HG03432 (cell line): Measurements from ENCODE around the gene CRIP1.

Experiments
- ATAC-seq: cut with Tn5 transposase; IDR thresholded peaks from one replicate; pipeline ENCODE4 v1.9.1; 2021; ENCODE audit warnings: mild to moderate bottlenecking, moderate library complexity; ENCODE audit not compliant: unreplicated experiment

CRIP1 gene

GRCh38 chr14:105480199-105480746 is 6.4 kb upstream of the CRIP1 start:
- ATAC-seq: no peak

DNA sequence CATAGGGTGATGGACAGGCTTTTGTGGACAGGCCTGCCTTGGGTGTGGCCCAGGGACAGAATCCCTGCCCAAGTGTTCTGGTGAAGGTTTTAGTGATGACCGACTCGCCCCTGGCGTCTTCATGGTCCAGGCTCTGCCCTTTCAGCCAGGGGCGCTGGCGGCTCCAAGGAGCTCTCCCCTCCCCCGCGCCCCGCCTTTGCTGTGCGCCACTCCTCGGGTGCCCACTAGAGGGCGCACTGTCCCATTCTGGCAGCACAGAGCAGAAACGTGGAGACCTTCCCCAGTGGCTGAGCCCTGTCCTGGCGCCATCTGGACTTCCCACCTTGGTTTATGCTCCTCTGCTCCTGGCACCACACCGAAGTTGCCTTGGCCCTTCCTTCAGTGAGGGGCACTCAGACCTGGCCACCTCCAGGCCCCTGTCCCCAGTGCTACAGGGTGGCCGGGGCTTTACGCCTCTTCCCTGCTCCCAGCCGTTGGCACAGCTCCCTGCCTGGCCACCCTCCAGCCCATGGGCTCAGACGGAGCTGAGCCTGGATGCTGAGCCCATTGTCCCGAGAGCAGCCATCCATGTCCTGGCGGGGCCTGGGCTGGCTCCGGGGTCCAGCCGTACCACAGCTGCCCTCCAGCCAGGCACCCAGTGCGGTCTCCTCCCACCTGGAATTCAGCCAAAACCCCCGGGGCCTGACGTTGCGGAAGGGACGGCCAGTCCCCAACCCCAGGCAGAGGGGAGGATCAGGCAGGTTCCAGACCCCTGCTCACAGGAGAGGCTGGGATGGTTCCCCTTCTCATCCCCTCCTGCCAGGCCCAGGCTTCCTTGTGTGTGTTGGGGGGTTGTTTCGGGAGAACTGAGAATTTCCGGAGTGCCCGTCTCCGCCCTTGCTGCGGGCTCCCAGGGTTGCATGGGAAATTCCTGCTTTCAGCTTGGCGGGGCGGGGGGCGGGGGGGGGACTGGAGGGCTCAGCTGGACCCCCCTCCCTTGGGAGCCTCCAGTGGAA is 5.6 kb upstream of the CRIP1 start:
- peak; percentile 65 for ATAC-seq

- peak; percentile 46 for ATAC-seq
Observed at GRCh38 chr14:105481886-105482457, 4.7 kb upstream of the CRIP1 start.

GRCh38 chr14:105482486-105483110 is 4.1 kb upstream of the CRIP1 start:
- no peak for ATAC-seq

DNA sequence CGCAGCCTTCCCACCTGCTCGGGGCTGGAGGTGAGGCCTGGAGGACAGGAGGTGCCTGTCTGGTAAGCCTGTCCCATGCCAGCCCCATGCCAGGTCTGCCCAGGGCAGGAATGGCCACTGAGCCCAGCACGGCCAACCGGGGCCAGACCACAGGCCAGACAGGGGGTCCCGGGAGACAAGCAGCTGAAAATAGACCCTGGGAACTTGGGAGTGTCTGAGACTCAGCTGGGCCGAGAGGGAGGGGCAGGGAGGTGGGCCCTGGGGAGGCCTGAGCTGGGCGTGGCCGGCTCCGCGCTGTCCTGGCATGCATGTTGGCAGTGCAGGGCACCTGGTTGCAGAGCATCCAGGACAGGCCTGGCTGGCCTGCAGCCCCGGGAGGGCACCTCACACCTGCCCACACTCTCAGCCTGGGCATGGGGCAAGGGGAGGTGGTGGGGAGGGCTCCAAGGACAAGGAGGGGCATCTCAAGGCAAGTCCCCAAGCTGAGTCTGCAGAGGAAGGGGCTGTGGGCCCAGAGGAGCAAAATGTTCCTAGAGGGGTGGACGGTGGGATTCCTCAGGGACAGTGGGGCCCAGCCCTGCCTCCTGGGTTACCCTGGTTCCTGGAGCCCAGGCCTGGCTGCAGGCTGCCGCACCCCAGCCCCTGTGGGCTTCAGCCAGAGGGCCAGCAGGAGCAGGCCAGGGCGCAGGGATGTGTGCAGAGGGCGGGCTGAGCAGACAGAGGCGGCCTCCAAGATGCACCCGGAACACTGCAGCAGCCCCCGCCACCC is 3.2 kb upstream of the CRIP1 start:
- no peak for ATAC-seq

- ATAC-seq: no peak
Observed at GRCh38 chr14:105484069-105484996, 2.4 kb upstream of the CRIP1 start.

GRCh38 chr14:105484997-105485393 is 1.7 kb upstream of the CRIP1 start:
- no peak for ATAC-seq

GRCh38 chr14:105485739-105486162 is 935 bp upstream of the CRIP1 start:
- ATAC-seq: no peak

- no peak for ATAC-seq
Observed at GRCh38 chr14:105486974-105487448, 325 bp downstream of the CRIP1 start.

GRCh38 chr14:105487449-105487985 is 831 bp downstream of the CRIP1 start:
- no peak for ATAC-seq

GRCh38 chr14:105487986-105488777 is 1.5 kb downstream of the CRIP1 start:
- ATAC-seq: no peak

- no peak for ATAC-seq
Observed at GRCh38 chr14:105488781-105489541, 2.3 kb downstream of the CRIP1 start.

DNA sequence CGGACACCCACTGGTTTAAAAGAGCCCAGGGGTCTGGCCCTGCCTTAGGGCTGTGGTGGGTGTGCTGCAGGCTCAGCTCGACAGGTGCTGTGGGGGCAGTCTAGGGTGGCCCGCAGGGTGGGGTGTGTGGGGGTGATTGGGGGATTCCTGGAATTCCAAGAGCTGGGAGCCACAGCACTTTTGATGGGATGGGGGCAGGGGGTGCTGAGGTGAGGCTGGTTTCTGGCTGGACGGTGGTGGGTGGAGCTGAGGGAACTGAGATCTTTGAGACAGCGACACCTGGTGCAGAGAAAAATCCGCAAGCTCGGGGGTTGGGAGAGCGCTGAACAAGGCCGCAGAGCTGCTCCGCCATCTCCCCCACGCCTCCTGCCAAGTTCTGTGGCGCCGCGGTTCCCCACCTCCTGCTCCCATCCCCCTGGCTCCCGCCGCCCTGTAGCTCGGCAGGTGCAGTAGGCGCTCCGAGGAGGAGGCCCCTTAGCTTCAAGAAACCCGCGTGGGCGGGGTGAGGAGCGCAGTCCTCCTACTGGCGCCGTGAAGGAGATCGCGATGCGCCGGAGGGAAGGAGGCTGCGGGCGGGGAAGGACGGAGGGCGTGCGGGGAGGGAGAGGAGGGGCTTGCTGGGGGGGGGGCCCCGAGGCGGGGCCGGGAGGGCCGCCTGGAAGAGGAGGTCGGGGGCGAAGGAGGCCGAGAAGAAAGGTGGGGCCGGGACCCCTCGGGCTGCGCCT is 3.0 kb downstream of the CRIP1 start:
- no peak for ATAC-seq

DNA sequence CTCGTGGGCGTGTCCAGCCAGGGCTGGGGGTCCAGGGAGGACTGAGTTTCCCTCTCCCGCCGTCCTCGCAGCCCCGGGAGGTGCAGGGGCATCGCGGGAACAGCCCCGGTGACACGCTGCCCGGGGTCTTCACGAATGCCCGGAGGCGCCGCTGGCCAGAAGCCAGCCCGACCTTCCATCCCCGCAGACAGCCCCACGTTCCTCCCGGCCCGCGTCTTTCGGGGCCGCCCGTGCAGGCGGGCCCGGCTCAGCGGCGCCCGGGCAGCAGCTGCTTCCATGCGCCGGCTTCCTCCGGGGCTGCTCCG is 3.5 kb downstream of the CRIP1 start:
- peak; percentile 0 for ATAC-seq

DNA sequence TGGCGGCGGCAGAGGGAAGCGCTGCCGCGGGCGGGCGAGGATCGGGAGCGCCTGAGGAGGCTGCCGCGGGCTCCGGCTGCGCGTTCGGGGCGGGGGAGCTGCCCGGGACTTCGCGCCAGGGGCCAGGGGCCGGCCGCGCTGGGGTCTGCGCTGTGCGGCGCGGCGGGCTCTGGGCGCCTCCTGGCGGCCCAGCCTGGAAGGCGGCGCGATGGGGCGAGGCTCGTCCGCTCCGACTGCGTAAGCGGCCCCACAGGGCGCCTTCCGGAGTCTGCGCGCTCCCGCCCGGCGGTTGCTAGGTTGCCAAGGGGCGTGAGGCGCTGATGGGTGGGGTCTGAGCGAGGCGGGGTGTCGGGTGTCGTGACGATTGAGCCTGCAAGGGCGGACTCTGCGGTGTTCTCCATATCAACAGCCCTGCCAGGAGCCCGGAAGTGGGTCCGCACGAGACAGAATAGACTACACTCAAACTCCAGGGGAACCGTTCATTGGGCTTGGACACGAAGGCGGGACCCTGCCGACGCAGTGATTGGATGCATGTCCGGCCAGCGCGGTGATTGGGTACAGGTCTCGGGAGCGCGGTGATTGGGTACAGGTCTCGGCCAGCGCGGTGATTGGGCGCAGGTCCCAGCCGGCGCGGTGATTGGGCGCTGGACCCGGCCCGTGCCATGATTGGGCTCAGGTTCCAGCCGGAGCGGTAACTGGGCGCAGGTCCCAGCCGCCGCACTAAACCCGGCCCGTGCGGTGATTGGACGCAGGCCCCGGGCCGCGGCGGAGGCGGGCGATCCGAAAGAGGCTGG is 4.1 kb downstream of the CRIP1 start, which contains the start of gene TEDC1:
Gene TEDC1 (plus strand): TSS at position 675 of the 794 bp plus-strand sequence. CDS start 130 bp downstream, outside the sequence.
- ATAC-seq: peak; percentile 64

GRCh38 chr14:105491366-105491973 is 4.8 kb downstream of the CRIP1 start:
- peak; percentile 5 for ATAC-seq
